Mesothelial cell of epicardium (in vitro differentiated cells): ENCODE measurements around the gene PHF19. TPM values are rescaled to one million over a fixed set of nuclear protein-coding genes. Genes with fewer than 3 reads are reported as not detected.
A peak's percentile ranks its signal among the peaks of the same experiment; 100 is the strongest.

Experiments
- DNase-seq, 2 experiments: peaks; one replicate each; pipeline ENCODE4 v3.0.0; 2021; ENCODE audit warnings: low spot score in 2 of 2; ENCODE audit not compliant: unreplicated experiment in 2 of 2
- H3K27ac Mint-ChIP-seq: 2 replicates; pipeline ENCODE4 v1.8.0; 2021; ENCODE audit warnings: mixed read lengths
- H3K27me3 Mint-ChIP-seq: 2 replicates; pipeline ENCODE4 v1.8.0; 2021; ENCODE audit warnings: low read depth, mixed read lengths
- H3K36me3 Mint-ChIP-seq: 2 replicates; pipeline ENCODE4 v1.8.0; 2021; ENCODE audit warnings: mixed read lengths
- H3K4me1 Mint-ChIP-seq: 2 replicates; pipeline ENCODE4 v1.8.0; 2021; ENCODE audit warnings: mixed read lengths
- H3K4me3 Mint-ChIP-seq: 2 replicates; pipeline ENCODE4 v1.8.0; 2021; ENCODE audit warnings: mild to moderate bottlenecking, moderate library complexity, mixed read lengths
- H3K9me3 Mint-ChIP-seq: 2 replicates; pipeline ENCODE4 v1.8.0; 2021; ENCODE audit warnings: mixed read lengths
- CTCF ChIP-seq: fragments of 200-600 bp; sonication (generic); IDR thresholded peaks from one replicate; pipeline ENCODE4 v1.5.0; 2021; ENCODE audit warnings: antibody characterized with exemption; ENCODE audit not compliant: unreplicated experiment
- total RNA-seq: library from RNA; stranded (reverse); gene quantifications from 3 replicates; pipeline ENCODE4 v1.2.1, GENCODE V29; 2021

Gene PHF19
- total RNA-seq, 1 donor from 2014 or later = 41.6 TPM

- H3K27me3 Mint-ChIP-seq = no peaks in the 10 kb centered on the region
- peaks cover 20% of the 10 kb centered on the region for H3K4me1 Mint-ChIP-seq
- no peak overlapping the region for H3K27ac Mint-ChIP-seq
- H3K9me3 Mint-ChIP-seq = no peaks in the 10 kb centered on the region
- H3K36me3 Mint-ChIP-seq = peaks cover 9% of the 10 kb centered on the region
- TF ChIP-seq CTCF = no peak
- no peak overlapping the region for H3K4me3 Mint-ChIP-seq
- no peak for DNase-seq
Observed at GRCh38 chr9:120855827-120856670, 20.9 kb downstream of the PHF19 start.

GRCh38 chr9:120854596-120855327, 22.2 kb downstream of the PHF19 start:
- no peaks in the 10 kb centered on the region for H3K27me3 Mint-ChIP-seq
- peak overlapping the region; percentile 33 for H3K27ac Mint-ChIP-seq
- H3K36me3 Mint-ChIP-seq = peaks cover 3% of the 10 kb centered on the region
- H3K4me3 Mint-ChIP-seq = no peak overlapping the region
- no peak for DNase-seq
- H3K9me3 Mint-ChIP-seq = no peaks in the 10 kb centered on the region
- H3K4me1 Mint-ChIP-seq = peaks cover 20% of the 10 kb centered on the region
- TF ChIP-seq CTCF = no peak

GRCh38 chr9:120853198-120853597, 23.8 kb downstream of the PHF19 start:
- H3K36me3 Mint-ChIP-seq = no peaks in the 10 kb centered on the region
- H3K4me3 Mint-ChIP-seq = no peak overlapping the region
- peaks cover 20% of the 10 kb centered on the region for H3K4me1 Mint-ChIP-seq
- no peak for TF ChIP-seq CTCF
- DNase-seq = no peak
- no peaks in the 10 kb centered on the region for H3K9me3 Mint-ChIP-seq
- no peak overlapping the region for H3K27ac Mint-ChIP-seq
- H3K27me3 Mint-ChIP-seq = no peaks in the 10 kb centered on the region

GRCh38 chr9:120852240-120853010, 24.6 kb downstream of the PHF19 start:
- H3K27me3 Mint-ChIP-seq = no peaks in the 10 kb centered on the region
- no peak for DNase-seq
- TF ChIP-seq CTCF = no peak
- no peak overlapping the region for H3K27ac Mint-ChIP-seq
- H3K9me3 Mint-ChIP-seq = no peaks in the 10 kb centered on the region
- no peaks in the 10 kb centered on the region for H3K36me3 Mint-ChIP-seq
- H3K4me1 Mint-ChIP-seq = peaks cover 21% of the 10 kb centered on the region
- H3K4me3 Mint-ChIP-seq = no peak overlapping the region

- H3K27me3 Mint-ChIP-seq = no peaks in the 10 kb centered on the region
- no peak overlapping the region for H3K4me3 Mint-ChIP-seq
- no peaks in the 10 kb centered on the region for H3K36me3 Mint-ChIP-seq
- TF ChIP-seq CTCF = no peak
- no peaks in the 10 kb centered on the region for H3K9me3 Mint-ChIP-seq
- no peak overlapping the region for H3K27ac Mint-ChIP-seq
- DNase-seq = no peak
- peaks cover 19% of the 10 kb centered on the region for H3K4me1 Mint-ChIP-seq
Observed at GRCh38 chr9:120851449-120851848, 25.5 kb downstream of the PHF19 start.
